ENCODE measurements around the gene CLEC9A. TPM values are rescaled to one million over a fixed set of nuclear protein-coding genes. Genes with fewer than 3 reads are reported as not detected.

Gene CLEC9A
- total RNA-seq, 1 experiment from 2014 or later = not detected

DNA sequence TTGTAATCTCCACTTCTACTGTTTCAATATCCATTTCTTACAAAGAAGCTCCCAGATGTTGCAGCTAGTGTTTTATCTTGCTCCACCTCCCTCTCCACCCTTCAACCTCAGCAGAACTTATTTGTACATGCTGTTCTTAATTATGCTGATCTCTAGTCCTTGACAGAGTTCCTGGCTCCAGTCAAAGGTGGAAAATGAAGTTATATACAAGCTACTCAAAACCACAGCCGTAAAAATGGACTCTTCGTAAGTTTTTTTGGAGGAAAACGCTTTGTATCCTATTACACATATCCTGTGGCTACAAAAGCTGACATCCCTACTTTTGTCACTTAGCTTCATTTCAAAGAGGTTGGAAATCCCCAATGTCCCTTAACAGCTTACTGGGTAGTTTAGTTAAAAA lies 67.0 kb downstream of the CLEC9A start:
- no TSS peak for BruUV-seq (replicated peaks)
- Histone ChIP-seq H4K20me1 (ENCODE audit: insufficient read depth) (no peaks in the 10 kb centered on the region), H3K9me3 (ENCODE audit: control insufficient read depth in 1 of 2, insufficient read depth in 1 of 2, low read depth in 1 of 2, low read length in 2 of 2) (no peaks in the 10 kb centered on the region), H3K9me2 (ENCODE audit: insufficient read depth) (no peaks in the 10 kb centered on the region), H3K79me2 (ENCODE audit: insufficient read depth, low read length) (no peaks in the 10 kb centered on the region), H3K36me3 (ENCODE audit: control insufficient read depth in 1 of 2, insufficient read depth in 2 of 2, low read length in 2 of 2) (no peaks in the 10 kb centered on the region), H3K4me3 (replicated peaks in 1 of 2; ENCODE audit: low read depth in 1 of 2, low read length in 2 of 2) (no peak overlapping the region), H3K4me2 (ENCODE audit: low read length) (no peak overlapping the region), H3K9ac (ENCODE audit: low read length) (no peak overlapping the region), H3K4me1 (ENCODE audit: control insufficient read depth in 1 of 2, insufficient read depth in 2 of 2, low read length in 2 of 2) (no peaks in the 10 kb centered on the region), H3K27ac (ENCODE audit: low read depth, low read length) (no peak overlapping the region), H2AFZ (ENCODE audit: low read depth, low read length, poor library complexity, severe bottlenecking) (no peak overlapping the region), H3K27me3 (ENCODE audit: insufficient read depth, low read length) (peaks cover 57% of the 10 kb centered on the region)
- POLR2A ChIA-PET = no interaction called here
- CTCF ChIA-PET = no interaction called here
- RAD21 ChIA-PET (ENCODE audit: low non-redundant PET in 1 of 2, low total read pairs in 2 of 2, uncharacterized antibody in 2 of 2, unreplicated experiment in 2 of 2) = no interaction called here
- no peak for DNase-seq (ENCODE audit: low read depth, low spot score)
- intact Hi-C loops (cut with micrococcal nuclease) = no loop called here
- ATAC-seq = no peak
- TF ChIP-seq CBX3 (IDR thresholded peaks at IDR 0.05; ENCODE audit: low read depth) (no peak), YY1 (IDR thresholded peaks at IDR 0.05; ENCODE audit: extremely low read depth, insufficient replicate concordance, low read depth, low read length) (no peak), FOSL1 (IDR thresholded peaks at IDR 0.05; ENCODE audit: low read depth) (no peak)

DNA sequence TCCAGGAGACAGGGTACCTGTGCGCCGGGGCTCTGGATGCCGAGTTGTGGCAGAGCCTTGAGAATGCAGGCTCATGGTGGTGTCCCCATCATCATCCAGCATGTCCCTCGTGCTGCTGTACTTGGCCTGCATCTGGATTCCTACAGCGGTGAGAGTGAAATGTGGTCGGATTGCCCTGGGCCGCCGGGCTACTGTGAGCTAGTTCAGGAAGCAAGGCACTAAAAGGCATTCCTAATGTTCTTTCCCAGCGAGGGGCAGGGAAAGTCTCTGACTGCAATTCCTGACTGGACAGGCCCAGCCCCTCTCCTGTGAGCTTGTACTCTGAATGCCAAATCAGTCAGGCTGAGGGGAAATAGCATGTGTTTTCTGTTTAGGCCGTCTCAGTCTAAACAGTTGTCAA lies 68.3 kb downstream of the CLEC9A start, which contains the start of gene CLEC1A:
Gene CLEC1A, minus strand, starts transcription at position 195 of the 400 bp plus-strand sequence. Its CDS starts 63 bp downstream, at position 132.
- no peak within 1 kb of the TSS for H3K4me2 ChIP-seq (ENCODE audit: low read length)
- H4K20me1 ChIP-seq (ENCODE audit: insufficient read depth) = no peaks in the 10 kb centered on the region
- H3K27me3 ChIP-seq (ENCODE audit: insufficient read depth, low read length) = peaks cover 51% of the 10 kb centered on the region
- no peaks in the 10 kb centered on the region for H3K36me3 ChIP-seq (ENCODE audit: control insufficient read depth in 1 of 2, insufficient read depth in 2 of 2, low read length in 2 of 2)
- ChIA-PET CTCF (no interaction called here), POLR2A (interaction anchor here (0.5 kb wide), 1 partner anchor 33 kb away, joined by 5 read pairs; no protein-coding TSS in a partner anchor), RAD21 (ENCODE audit: low non-redundant PET in 1 of 2, low total read pairs in 2 of 2, uncharacterized antibody in 2 of 2, unreplicated experiment in 2 of 2) (no interaction called here)
- no peaks in the 10 kb centered on the region for H3K9me2 ChIP-seq (ENCODE audit: insufficient read depth)
- no TSS peak for BruUV-seq (replicated peaks)
- ATAC-seq (no peak), DNase-seq (ENCODE audit: low read depth, low spot score) (no peak)
- H3K9me3 ChIP-seq (ENCODE audit: control insufficient read depth in 1 of 2, insufficient read depth in 1 of 2, low read depth in 1 of 2, low read length in 2 of 2) = no peaks in the 10 kb centered on the region
- no peak within 1 kb of the TSS for H3K9ac ChIP-seq (ENCODE audit: low read length)
- H2AFZ ChIP-seq (ENCODE audit: low read depth, low read length, poor library complexity, severe bottlenecking) = no peak within 1 kb of the TSS
- no peak within 1 kb of the TSS for H3K27ac ChIP-seq (ENCODE audit: low read depth, low read length)
- H3K4me3 ChIP-seq (replicated peaks in 1 of 2; ENCODE audit: low read depth in 1 of 2, low read length in 2 of 2) = no peak within 1 kb of the TSS
- intact Hi-C loops (cut with micrococcal nuclease) = no loop called here
- no peaks in the 10 kb centered on the region for H3K79me2 ChIP-seq (ENCODE audit: insufficient read depth, low read length)
- H3K4me1 ChIP-seq (ENCODE audit: control insufficient read depth in 1 of 2, insufficient read depth in 2 of 2, low read length in 2 of 2) = no peaks in the 10 kb centered on the region
- TF ChIP-seq ZFX (IDR thresholded peaks at IDR 0.05) (no peak), EGR1 (IDR thresholded peaks at IDR 0.05; ENCODE audit: low read depth) (no peak), POLR2AphosphoS5 (IDR thresholded peaks at IDR 0.05; ENCODE audit: low read depth, low read length) (no peak), RAD21 (IDR thresholded peaks at IDR 0.05; ENCODE audit: low read depth) (no peak), SP1 (IDR thresholded peaks at IDR 0.05; ENCODE audit: low read depth) (no peak), POLR2A (IDR thresholded peaks at IDR 0.05; ENCODE audit: borderline replicate concordance, extremely low read depth, insufficient read depth, insufficient read length) (no peak), ZNF274 (IDR thresholded peaks at IDR 0.05; ENCODE audit: low read depth, low read length) (no peak)
- TF ChIP-seq, protein P1, sequence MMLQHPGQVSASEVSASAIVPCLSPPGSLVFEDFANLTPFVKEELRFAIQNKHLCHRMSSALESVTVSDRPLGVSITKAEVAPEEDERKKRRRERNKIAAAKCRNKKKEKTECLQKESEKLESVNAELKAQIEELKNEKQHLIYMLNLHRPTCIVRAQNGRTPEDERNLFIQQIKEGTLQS (IDR thresholded peaks at IDR 0.05) = no peak
